Measurements from ENCODE around the gene TMSB15C.
"Not testable (repeated sequence)": the region's sequence is repeated elsewhere in the genome, so short reads cannot be mapped to it uniquely, and the experiment has no call there.

Gene TMSB15C

DNA sequence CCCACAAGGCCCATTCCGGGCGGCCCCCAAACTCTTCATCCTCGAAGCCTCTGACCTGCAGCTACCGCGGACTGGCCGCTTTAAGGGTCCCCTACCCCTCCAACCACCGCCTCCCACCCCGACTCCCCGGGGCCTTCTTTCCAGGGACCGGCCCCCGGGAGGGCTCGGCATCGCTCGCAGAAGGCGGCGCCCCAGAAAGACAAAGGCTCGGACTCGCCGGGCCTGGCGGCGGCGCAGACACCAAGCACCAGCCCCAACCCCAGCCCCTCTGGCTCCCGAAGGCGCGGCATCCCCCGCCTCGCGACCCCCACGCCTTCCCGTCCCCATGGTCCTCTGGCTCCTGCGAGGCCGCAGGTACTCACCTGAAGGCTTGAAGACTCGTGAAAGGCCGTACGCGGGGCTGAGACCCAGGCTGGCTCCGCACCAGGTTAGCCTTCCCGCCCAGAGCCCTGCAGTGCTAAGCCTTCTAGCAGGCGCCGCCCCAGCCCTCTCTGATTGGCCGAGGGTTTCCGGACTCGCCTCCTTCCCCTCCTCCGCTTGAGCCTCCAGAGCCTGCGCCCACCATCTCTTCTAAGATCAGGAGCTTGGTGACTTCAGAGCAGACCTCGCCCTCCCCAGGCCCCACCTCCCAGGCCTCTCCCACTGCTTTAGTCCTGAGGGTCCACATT lies at the start of gene TMSB15C:
Gene TMSB15C (minus strand): TSS at position 459 of the 668 bp plus-strand sequence.
- DNase-seq (ENCODE audit: low spot score): not testable (repeated sequence)

GRCh38 chrX:104122829-104123228 lies 46.8 kb upstream of the TMSB15C start:
- DNase-seq (ENCODE audit: low spot score): no peak

DNA sequence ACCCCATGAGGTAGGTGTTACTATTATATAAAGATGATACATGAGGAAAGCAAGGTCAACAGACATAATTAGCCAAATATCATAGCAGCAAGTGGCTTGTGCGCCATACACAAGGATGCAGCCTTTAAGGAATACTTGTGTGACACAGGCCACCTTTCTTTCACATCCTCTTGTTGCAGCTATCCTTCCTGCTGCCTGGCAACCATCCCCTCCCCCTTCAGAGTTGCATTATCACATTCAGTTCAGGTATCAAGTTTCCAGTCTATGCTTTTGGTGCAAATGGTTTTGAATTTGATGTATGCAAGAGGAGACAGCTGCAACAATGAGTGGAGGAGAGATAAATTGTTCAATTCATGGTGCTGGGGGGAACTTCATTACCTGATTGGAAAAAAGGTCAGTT lies 42.7 kb upstream of the TMSB15C start:
- DNase-seq (ENCODE audit: low spot score): no peak

DNA sequence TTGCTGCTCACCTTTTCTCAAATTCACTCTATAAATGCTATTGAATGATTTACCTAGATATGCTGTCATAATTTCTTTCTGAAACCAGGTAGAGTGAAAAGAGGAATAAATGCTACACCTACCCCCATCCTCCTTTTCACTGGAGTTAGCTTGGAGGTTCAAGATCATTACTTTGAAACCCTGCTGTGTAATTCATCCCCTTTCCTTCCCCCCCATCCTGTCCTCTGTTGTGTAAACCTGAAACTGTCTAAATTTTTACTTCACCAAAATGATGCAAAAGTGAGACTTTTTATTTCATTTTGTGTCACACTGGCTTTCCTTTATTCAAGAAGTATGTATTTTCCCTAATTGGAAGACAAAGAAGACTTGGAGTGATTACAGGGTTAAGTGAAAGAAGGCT lies 41.7 kb upstream of the TMSB15C start:
- DNase-seq (ENCODE audit: low spot score): no peak

GRCh38 chrX:104113222-104113965 lies 37.4 kb upstream of the TMSB15C start:
- no peak for DNase-seq (ENCODE audit: low spot score)

DNA sequence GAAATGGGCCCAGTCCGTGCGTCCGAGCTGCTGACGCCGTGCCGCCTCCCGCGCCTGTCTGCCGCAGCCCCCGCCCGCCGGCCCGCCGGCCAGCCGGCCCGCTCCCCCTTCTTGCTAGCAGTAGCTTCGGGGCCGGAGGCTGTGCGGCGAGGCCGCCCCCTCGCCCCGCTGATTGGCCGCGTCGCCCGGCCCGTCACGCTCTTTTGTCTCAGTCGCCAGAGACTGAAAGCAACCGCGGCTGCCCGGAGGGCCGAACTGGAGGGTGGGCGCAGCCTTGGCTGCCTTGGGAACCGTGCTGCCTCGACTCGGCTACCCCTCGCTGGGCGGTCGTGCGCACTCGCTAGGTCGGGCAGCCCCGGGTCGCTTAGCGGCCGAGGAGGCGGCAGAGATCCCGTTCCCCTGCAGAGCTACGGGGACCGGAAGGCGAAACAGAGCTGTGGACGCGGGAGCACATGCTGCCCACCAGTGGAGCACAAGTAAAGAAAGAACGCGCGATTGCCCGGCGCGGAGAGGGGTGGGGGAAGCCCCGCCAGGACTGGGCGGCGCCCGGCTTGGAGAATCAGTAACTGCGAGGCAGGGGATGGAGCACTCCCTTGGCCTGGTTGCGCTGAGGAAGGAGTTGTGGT lies 36.4 kb upstream of the TMSB15C start, which contains the start of gene ZCCHC18:
Gene ZCCHC18 (plus strand): TSS at position 198 of the 626 bp plus-strand sequence. CDS start 1,589 bp downstream, outside the sequence.
- DNase-seq (ENCODE audit: low spot score): no peak

GRCh38 chrX:104110491-104111240 lies 34.6 kb upstream of the TMSB15C start:
- not testable (repeated sequence) for DNase-seq (ENCODE audit: low spot score)

DNA sequence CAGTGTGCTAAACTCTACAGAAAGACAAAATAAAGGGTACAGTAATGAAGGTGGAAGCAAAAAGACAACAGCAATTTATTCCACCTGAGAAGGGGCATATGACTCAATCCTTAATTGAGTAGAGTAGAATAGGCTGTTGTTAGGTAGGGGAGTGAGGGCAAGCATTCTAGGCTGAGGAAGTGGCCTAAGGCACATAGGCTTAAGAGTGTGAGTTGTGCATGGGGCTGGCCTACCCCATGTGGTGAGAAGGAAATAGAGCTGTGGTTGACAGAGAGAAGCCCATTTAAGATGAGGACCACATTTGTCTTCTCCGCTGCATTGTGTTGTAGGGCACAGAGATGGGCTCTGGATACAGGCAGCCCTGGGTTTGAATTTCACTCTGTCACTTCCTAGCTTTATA lies 32.9 kb upstream of the TMSB15C start:
- DNase-seq (ENCODE audit: low spot score): no peak

- no peak for DNase-seq (ENCODE audit: low spot score)
Observed at GRCh38 chrX:104105330-104106262, 29.6 kb upstream of the TMSB15C start.

GRCh38 chrX:104104676-104105075 lies 28.6 kb upstream of the TMSB15C start:
- DNase-seq (ENCODE audit: low spot score): no peak

DNA sequence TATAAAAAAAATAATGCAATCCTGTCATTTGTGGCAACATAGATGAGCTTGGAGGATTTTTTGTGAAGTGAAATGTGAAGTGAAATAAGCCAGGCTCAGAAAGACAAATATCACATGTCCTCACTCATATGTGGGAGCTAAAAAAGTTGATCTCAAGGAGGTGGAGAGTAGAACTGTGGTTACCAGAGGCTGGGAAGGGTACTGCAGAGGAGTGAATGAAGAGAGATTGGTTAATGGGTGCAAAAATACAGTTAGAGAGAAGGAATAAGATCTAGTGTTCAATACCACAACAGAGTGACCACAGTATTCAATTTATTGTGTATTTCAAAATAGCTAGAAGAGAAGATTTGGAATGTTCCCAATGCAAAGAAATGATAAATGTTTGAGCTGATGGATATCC lies 22.9 kb upstream of the TMSB15C start:
- peak; percentile 5 for DNase-seq (ENCODE audit: low spot score)

GRCh38 chrX:104098151-104098808 lies 22.2 kb upstream of the TMSB15C start:
- DNase-seq (ENCODE audit: low spot score): peak; percentile 86

DNA sequence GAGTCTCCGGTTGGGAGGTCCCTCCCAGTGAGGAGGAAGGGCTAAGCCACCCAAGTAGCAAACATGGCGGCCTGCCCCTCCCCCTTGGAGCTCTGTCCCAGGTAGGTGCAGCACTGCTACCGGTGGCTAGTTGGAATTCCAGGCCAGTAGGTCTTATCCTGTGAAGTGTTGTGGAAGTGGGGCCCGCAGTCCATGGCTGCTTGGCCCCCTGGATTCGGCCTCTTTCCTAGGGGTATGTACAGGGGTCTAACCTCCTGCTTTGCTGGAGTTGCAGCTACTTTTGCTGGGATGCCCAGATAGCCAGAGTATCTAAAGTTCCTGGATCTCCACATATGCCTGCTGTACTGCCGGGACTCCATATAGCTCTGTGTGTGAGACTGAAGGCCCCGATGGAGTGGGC lies 9.9 kb upstream of the TMSB15C start:
- no peak for DNase-seq (ENCODE audit: low spot score)

DNA sequence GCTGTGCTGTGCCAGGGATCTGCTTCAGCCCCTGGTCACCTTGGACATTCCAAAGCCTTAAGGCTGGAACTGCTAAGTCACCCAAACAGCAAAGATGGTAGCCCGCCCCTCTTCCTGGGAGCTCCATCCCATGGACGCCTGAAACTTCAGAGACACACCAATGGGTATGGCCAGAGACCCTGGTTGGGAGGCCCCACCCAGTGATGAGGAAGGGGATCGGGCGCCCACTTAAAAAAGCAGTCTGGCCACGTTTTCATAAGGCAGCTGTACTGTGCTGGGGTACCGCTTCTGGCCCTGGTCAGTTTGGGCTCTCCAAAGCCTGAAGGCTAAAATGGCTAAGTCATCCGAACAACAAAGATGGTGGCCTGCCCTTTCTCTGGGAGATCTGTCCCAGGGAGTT lies 9.4 kb upstream of the TMSB15C start:
- DNase-seq (ENCODE audit: low spot score): no peak

GRCh38 chrX:104084534-104085277 lies 8.7 kb upstream of the TMSB15C start:
- no peak for DNase-seq (ENCODE audit: low spot score)

DNA sequence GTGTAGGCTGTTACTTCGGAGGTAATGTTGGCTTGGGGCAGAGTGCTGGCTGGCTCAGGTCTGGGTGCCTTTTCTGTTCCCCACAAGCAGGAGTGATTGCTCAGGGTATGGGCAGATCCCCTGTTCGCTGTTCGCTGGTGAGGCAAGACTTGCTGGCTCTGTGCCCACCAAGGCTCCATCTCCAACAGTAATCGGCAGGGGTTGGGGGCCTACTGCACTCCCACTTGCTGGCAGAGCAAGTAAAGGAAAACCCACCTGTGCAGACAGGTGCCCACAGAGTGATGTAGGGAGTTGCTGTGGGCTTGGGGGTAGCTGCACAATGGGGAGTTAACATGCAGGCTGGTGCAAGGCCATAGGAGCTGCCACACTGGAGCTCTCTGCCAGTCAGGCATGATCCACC lies 8.0 kb upstream of the TMSB15C start:
- no peak for DNase-seq (ENCODE audit: low spot score)

GRCh38 chrX:104077854-104078253 lies 1.8 kb upstream of the TMSB15C start:
- not testable (repeated sequence) for DNase-seq (ENCODE audit: low spot score)

- DNase-seq (ENCODE audit: low spot score): not testable (repeated sequence)
Observed at GRCh38 chrX:104062636-104063035, 13.4 kb downstream of the TMSB15C start.

- DNase-seq (ENCODE audit: low spot score): not testable (repeated sequence)
Observed at GRCh38 chrX:104054956-104055355, 21.1 kb downstream of the TMSB15C start.

DNA sequence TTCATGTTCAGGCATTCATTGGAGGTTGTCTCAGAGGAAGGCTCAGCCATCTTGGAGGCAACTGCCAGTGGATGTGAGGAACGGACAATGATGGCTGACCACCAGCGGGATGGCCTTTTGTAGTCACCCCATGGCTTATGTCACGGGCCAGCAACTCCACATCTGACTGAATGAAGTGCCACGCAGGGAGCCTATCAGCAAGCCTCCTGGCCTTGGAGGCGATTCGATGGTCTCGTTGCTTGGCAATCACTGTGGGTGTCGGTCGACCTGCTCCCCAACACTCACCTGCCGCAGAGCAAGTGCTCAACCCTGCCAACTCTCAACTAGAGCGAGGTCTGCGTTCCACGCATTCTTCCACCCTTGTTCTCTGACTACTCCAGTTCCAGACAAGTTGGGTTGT lies 28.9 kb downstream of the TMSB15C start:
- no peak for DNase-seq (ENCODE audit: low spot score)

All from RKO (cell line).